GM18517 (cell line): ENCODE results near the gene NUP153.
"Not testable (repeated sequence)": the region's sequence is repeated elsewhere in the genome, so short reads cannot be mapped to it uniquely, and the experiment has no call there.

Experiments used
- ATAC-seq: cut with Tn5 transposase; IDR thresholded peaks from one replicate; pipeline ENCODE4 v1.9.1; 2021; ENCODE audit warnings: mild to moderate bottlenecking, moderate library complexity; ENCODE audit not compliant: unreplicated experiment

The NUP153 gene

GRCh38 chr6:17706580-17707370 lies at the start of gene NUP153:
TSS of gene NUP153 (minus strand) at chr6:17706925. CDS start at chr6:17706387, 538 bp downstream.
- ATAC-seq = peak; percentile 59

DNA sequence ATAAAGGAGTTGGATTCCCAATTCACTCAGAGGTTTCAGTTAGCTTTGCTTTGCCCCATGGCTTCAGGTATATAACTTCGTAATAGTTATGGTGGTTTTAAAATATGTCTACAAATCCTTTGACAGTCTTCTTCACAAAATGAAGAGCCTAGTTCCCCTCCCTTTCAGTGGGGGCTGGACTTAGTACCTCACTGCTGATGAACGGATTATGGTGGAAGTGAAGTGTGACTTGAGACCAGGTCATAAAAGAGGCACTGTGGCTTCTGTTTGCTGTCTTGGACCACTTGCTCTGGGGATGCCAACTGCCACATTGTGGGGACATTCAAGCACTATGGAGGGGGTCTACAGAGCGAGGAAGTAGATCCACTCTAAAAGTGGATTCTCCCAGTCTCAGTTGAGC lies 47.5 kb upstream of the NUP153 start:
- ATAC-seq = no peak

- ATAC-seq = not testable (repeated sequence)
Observed at GRCh38 chr6:17745324-17745723, 38.6 kb upstream of the NUP153 start.

DNA sequence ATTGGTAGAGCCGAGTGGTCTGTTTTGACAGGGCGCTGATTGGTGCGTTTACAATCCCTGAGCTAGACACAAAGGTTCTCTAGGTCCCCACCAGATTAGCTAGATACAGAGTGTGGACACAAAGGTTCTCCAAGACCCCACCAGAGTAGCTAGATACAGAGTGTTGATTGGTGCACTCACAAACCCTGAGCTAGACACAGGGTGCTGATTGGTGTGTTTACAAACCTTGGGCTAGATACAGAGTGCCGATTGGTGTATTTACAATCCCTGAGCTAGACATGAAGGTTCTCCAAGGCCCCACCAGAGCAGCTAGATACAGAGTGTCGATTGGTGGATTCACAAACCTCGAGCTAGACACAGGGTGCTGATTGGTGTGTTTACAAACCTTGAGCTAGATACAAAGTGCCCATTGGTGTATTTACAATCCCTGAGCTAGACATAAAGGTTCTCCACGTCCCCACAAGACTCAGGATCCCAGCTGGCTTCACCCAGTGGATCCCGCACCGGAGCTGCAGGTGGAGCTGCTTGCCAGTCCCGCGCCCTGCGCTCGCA lies 38.1 kb upstream of the NUP153 start:
- ATAC-seq = not testable (repeated sequence)

DNA sequence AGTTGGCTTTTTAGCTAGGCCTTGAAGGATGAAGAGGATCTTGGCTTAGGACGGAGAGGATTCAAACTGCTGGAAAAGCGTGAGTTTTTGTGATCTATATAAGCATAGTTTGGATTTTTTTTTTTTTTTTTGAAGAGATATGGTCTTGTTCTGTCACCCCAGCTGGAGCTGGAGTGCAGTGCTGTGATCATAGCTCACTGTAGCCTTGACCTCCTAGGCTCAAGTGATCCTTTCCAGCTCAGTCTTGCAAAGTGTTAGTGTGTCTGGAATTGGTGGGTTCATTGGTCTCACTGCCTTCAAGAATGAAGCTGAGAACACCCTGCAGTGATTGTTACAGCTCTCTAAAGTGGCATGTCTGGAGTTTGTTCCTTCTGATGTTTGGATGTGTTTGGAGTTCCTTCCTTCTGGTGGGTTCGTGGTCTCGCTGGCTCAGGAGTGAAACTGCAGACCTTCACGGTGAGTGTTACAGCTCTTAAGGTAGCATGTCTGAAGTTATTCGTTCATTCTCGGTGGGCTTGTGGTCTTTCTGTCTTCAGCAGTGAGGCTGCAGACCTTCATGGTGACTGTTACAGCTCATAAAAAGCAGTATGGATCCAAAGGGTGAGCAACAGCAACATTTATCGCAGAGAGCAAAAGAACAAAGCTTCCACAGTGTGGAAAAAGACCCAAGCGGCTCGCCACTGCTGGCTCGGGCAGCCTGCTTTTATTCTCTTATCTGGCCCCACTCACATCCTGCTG lies 37.5 kb upstream of the NUP153 start:
- ATAC-seq = no peak

DNA sequence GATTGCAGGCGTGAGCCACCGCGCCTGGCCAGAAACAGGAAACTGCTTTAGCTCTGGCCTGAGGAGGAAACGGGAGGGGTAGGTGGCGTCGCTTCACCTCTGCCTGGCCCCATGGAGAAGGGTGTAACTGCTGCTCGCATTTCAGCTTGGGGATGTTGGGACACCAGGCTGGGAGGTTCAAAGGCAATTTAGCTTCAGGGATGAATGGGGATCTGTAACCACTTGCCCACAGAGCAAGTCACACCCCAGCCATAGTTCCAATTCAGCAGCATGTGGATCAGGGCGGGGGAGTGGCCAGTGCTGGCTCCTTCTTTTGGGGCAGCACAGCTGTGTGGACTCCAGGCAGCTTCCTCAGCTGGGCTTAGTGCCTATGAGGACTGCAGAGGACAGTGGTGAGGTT lies 34.8 kb upstream of the NUP153 start:
- no peak for ATAC-seq

GRCh38 chr6:17740559-17741220 lies 34.0 kb upstream of the NUP153 start:
- no peak for ATAC-seq

GRCh38 chr6:17737704-17738252 lies 31.1 kb upstream of the NUP153 start:
- no peak for ATAC-seq

DNA sequence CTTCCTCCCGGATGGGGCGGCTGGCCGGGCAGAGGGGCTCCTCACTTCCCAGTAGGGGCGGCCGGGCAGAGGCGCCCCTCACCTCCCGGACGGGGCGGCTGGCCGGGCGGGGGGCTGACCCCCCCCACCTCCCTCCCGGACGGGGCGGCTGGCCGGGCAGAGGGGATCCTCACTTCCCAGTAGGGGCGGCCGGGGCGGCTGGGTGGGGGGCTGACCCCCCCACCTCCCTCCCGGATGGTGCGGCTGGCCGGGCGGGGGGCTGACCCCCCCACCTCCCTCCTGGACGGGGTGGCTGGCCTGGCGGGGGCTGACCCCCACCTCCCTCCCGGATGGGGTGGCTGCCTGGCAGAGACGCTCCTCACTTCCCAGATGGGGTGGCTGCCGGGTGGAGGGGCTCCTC lies 28.6 kb upstream of the NUP153 start:
- ATAC-seq = not testable (repeated sequence)

- ATAC-seq = no peak
Observed at GRCh38 chr6:17730078-17730704, 23.5 kb upstream of the NUP153 start.

- no peak for ATAC-seq
Observed at GRCh38 chr6:17729223-17730077, 22.7 kb upstream of the NUP153 start.

DNA sequence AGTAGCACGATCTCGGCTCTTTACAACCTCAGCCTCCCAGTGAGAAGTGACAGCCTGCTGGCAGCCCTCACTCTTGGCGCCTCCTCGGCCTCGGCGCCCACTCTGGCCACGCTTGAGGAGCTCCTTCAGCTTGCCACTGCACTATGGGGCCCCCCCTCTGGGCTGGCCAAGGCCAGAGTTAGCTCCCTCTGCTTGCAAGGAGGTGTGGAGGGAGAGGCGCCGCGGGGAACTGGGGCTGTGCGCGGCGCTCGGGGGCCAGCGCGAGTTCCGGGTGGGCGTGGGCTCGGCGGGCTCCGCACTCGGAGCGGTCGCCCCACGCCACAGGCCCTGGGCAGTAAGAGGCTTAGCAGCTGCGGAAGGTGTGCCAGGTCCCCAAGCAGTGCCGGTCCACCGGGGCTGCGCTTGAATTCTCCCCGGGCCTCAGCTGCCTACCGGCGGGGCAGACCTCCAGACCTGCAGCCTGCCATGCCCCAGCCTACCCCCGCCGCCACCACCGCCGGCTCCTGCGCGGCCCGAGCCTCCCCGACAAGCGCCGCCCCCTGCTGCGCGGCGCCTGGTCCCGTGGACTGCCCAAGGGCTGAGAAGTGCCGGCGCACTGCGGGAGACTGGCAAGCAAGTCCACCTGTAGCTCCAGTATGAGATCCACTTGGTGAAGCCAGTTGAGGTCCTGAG lies 22.0 kb upstream of the NUP153 start:
- ATAC-seq = no peak

DNA sequence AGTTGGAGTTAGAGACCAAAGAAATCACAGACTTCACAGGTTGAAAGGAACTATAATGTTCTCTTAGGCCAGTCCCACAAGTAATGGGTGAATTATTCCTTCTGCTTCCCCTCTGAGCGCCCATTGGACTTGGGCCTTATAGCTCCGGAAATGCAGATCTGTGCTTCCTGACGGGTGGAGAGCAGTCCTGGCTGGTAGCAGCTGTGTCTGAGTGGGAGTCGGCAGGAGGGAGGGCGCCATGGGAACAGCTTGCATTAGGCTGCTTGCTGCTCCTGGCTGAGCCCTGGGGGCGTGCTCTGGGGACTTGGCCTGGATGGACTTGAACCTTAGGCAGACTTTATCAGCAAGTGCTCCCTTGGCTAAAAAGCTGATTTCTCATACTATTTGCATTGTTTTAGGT lies 18.4 kb upstream of the NUP153 start:
- no peak for ATAC-seq

- no peak for ATAC-seq
Observed at GRCh38 chr6:17724341-17724740, 17.6 kb upstream of the NUP153 start.

GRCh38 chr6:17721671-17722070 lies 14.9 kb upstream of the NUP153 start:
- no peak for ATAC-seq

DNA sequence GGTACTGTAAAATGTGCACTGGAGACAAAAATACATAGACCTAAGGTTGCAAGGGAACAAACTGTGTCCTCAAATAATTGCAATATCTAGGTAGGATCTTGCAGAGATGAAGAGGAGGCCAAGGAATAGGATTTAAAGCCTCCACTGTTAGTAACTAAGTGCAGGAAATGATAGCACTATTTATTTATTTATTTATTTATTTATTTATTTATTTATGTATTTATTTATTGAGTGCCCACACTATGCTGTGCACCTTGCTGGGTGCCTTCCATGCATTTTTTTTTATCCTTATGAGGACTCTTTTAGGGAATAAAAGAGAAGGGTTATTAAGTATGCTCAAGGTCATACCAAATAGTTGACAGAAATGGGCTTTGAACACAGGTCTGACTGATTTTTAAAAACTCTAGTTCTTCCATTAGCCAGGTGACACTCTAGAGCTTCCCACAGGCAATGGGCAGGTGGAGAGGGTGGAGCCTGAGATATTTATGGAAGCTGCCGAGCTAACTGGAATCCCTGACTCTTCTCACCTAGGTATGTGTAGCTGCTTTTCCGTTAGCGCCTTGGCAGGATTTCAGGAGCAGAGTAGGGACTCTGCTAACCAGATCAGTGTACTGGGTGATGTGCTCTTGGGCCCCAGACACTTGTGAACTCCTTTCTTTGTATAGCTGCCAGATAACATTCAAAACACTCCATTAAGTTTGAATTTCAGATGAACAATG lies 12.8 kb upstream of the NUP153 start:
- no peak for ATAC-seq

DNA sequence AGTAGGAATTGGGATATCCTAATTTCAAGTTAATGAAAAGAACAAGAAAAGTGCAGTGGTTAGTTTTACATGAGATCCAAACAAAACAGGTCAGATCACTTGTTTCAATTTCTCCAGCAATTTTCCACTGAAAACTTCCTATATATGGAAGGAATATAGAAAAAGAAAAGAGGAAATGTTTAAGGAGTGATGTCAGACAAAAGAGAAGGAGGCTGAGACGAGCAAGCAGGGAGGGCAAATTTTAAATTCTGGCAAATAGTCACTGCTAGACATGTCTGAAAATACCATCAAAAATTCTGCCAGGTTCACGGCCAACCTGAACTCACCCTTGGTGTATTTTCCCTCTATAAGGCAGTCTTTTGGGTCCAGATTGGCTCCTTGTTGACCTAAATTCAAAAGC lies 9.5 kb upstream of the NUP153 start:
- no peak for ATAC-seq
